Astrocyte of the spinal cord (primary cell): ENCODE data around the gene MGAT4C.
A peak's percentile ranks its signal among the peaks of the same experiment; 100 is the strongest.

Source experiments
- DNase-seq: peaks from one replicate; pipeline ENCODE4 v3.0.0; 2011; ENCODE audit warnings: low read depth, low spot score
- H3K4me3 ChIP-seq: 2 replicates; pipeline ENCODE4 v1.5.1; 2011; ENCODE audit warnings: low read depth, mild to moderate bottlenecking, low read length, moderate library complexity
- CTCF ChIP-seq: IDR thresholded peaks from 2 replicates; pipeline ENCODE4 v1.5.1; 2012; ENCODE audit warnings: low read depth, mild to moderate bottlenecking, low read length, inconsistent platforms
- in situ Hi-C: cut with HindIII; loops from 2 replicates; pipeline ENCODE4 v1.10.0; 2017; ENCODE audit warnings: low sequenced_read_pairs

MGAT4C gene

GRCh38 chr12:86275356-86275755, 19.2 kb upstream of the MGAT4C start:
- DNase-seq = no peak
- in situ Hi-C loops = no loop called here
- no peak for TF ChIP-seq CTCF
- no peak overlapping the region for H3K4me3 ChIP-seq

GRCh38 chr12:86265329-86265695, 9.1 kb upstream of the MGAT4C start:
- TF ChIP-seq CTCF = no peak
- no peak for DNase-seq
- in situ Hi-C loops = no loop called here
- H3K4me3 ChIP-seq = peak overlapping the region; percentile 37

GRCh38 chr12:86264451-86265328, 8.5 kb upstream of the MGAT4C start:
- no peak for DNase-seq
- no peak for TF ChIP-seq CTCF
- H3K4me3 ChIP-seq = peak overlapping the region; percentile 37
- in situ Hi-C loops = no loop called here

GRCh38 chr12:86261578-86261977, 5.4 kb upstream of the MGAT4C start:
- no peak for TF ChIP-seq CTCF
- DNase-seq = no peak
- in situ Hi-C loops = no loop called here
- no peak overlapping the region for H3K4me3 ChIP-seq

- no peak for TF ChIP-seq CTCF
- peak; percentile 19 for DNase-seq
- in situ Hi-C loops = no loop called here
- H3K4me3 ChIP-seq = no peak overlapping the region
Observed at GRCh38 chr12:86261142-86261541, 5.0 kb upstream of the MGAT4C start.

- in situ Hi-C loops = no loop called here
- no peak for TF ChIP-seq CTCF
Observed at GRCh38 chr12:86260183-86260582, 4.0 kb upstream of the MGAT4C start.

GRCh38 chr12:86257134-86257533, 943 bp upstream of the MGAT4C start:
- TF ChIP-seq CTCF = no peak
- in situ Hi-C loops = no loop called here

More at GRCh38 chr12:86260183-86260582, 4.0 kb upstream of the MGAT4C start:
- no peak overlapping the region for H3K4me3 ChIP-seq
- no peak for DNase-seq

More at GRCh38 chr12:86257134-86257533, 943 bp upstream of the MGAT4C start:
- DNase-seq = no peak
- H3K4me3 ChIP-seq = no peak overlapping the region
